Astrocyte (in vitro differentiated cells and primary cell): Measurements from ENCODE around the gene VEGFB.

Experiments used
- CTCF ChIP-seq: IDR thresholded peaks from 2 replicates; pipeline ENCODE4 v1.5.1; 2011; ENCODE audit warnings: low read depth, mild to moderate bottlenecking, inconsistent platforms, low read length, moderate library complexity; ENCODE audit not compliant: insufficient read depth
- EZH2 ChIP-seq: IDR thresholded peaks from 2 replicates; pipeline ENCODE4 v1.6.1; 2012; ENCODE audit warnings: mild to moderate bottlenecking, low read length, inconsistent platforms; ENCODE audit not compliant: insufficient read depth

GRCh38 chr11:64239662-64240434 is 5.5 kb downstream of the VEGFB start:
- TF ChIP-seq EZH2 (no peak), CTCF (no peak)
